Panc1 (cell line): Measurements from ENCODE around the gene DKK1.

Experiments used
- POLR2AphosphoS5 ChIP-seq: IDR thresholded peaks from 2 replicates; pipeline ENCODE4 v1.6.1; 2012; ENCODE audit warnings: mild to moderate bottlenecking, low read depth, low read length, moderate library complexity
- TF ChIP-seq, protein P1 (sequence below): fragments of 450-650 bp; IDR thresholded peaks from 2 replicates; pipeline ENCODE4 v1.5.1; 2017; ENCODE audit warnings: mild to moderate bottlenecking

DNA sequence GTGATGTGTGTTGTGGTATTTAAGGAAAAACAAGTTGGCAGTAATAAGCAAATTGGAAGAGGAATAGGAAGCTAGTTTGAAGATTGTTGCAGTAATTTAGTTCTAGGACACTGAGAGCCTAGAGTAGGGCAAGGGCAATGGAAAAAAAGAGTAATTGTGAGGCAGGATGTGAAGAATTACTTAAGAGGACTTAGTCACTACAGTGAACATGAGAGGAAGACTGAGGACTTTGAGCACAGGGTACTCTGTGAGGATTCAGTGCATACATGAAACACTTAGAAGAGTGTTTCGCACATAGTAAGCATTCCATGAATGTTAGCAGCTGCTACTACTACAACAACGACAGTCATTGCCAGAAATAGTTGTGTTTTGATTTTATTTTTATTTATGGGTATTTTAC is 30.9 kb upstream of the DKK1 start:
- TF ChIP-seq, protein P1, sequence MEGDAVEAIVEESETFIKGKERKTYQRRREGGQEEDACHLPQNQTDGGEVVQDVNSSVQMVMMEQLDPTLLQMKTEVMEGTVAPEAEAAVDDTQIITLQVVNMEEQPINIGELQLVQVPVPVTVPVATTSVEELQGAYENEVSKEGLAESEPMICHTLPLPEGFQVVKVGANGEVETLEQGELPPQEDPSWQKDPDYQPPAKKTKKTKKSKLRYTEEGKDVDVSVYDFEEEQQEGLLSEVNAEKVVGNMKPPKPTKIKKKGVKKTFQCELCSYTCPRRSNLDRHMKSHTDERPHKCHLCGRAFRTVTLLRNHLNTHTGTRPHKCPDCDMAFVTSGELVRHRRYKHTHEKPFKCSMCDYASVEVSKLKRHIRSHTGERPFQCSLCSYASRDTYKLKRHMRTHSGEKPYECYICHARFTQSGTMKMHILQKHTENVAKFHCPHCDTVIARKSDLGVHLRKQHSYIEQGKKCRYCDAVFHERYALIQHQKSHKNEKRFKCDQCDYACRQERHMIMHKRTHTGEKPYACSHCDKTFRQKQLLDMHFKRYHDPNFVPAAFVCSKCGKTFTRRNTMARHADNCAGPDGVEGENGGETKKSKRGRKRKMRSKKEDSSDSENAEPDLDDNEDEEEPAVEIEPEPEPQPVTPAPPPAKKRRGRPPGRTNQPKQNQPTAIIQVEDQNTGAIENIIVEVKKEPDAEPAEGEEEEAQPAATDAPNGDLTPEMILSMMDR: no peak
- no peak for TF ChIP-seq POLR2AphosphoS5
